ENCODE results near the gene ST7. TPM values are rescaled to one million over a fixed set of nuclear protein-coding genes. Genes with fewer than 3 reads are reported as not detected.

ST7 gene
- total and polyA plus RNA-seq, 7 donors: 6.0 to 12.5 (median 7.3) TPM

DNA sequence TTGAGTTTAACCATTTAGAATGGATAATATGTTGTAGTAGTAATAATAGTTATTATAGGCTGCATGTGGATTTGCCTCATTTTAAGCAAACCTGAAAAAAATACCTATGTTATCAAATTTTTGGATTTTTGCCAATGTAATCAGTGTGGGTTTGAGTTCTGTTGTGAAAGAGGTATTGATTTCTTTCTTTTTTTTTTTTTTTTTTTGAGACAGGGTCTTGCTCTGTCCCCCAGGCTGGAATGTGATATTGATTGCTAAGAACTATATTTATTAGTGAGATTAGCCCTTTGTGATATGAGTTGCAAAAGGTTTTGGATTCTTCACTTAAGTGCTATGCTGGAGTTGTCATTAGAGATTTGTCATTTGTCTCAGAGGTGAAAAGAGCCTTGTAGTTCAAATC is 124.4 kb downstream of the ST7 start:
- H3K9me3 ChIP-seq: no peaks in the 10 kb centered on the region
- H3K36me3 ChIP-seq (ENCODE audit: insufficient read depth in 1 of 2, low read depth in 1 of 2): no peaks in the 10 kb centered on the region
- peaks cover 25% of the 10 kb centered on the region for H3K4me1 ChIP-seq
- DNase-seq (no peak), ATAC-seq (no peak)
- intact Hi-C loops (cut with DNase I): loop anchor here in 1 of 2 donors (5.0 kb wide), 1 partner anchor 35 kb away; no protein-coding TSS in a partner anchor
- TF ChIP-seq, protein P1, sequence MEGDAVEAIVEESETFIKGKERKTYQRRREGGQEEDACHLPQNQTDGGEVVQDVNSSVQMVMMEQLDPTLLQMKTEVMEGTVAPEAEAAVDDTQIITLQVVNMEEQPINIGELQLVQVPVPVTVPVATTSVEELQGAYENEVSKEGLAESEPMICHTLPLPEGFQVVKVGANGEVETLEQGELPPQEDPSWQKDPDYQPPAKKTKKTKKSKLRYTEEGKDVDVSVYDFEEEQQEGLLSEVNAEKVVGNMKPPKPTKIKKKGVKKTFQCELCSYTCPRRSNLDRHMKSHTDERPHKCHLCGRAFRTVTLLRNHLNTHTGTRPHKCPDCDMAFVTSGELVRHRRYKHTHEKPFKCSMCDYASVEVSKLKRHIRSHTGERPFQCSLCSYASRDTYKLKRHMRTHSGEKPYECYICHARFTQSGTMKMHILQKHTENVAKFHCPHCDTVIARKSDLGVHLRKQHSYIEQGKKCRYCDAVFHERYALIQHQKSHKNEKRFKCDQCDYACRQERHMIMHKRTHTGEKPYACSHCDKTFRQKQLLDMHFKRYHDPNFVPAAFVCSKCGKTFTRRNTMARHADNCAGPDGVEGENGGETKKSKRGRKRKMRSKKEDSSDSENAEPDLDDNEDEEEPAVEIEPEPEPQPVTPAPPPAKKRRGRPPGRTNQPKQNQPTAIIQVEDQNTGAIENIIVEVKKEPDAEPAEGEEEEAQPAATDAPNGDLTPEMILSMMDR (IDR thresholded peaks at IDR 0.05): no peak
- H3K27me3 ChIP-seq (ENCODE audit: insufficient read depth in 3 of 3, low read length in 2 of 3): no peaks in the 10 kb centered on the region
- no peak overlapping the region for H3K27ac ChIP-seq
- H3K4me3 ChIP-seq: no peak overlapping the region

DNA sequence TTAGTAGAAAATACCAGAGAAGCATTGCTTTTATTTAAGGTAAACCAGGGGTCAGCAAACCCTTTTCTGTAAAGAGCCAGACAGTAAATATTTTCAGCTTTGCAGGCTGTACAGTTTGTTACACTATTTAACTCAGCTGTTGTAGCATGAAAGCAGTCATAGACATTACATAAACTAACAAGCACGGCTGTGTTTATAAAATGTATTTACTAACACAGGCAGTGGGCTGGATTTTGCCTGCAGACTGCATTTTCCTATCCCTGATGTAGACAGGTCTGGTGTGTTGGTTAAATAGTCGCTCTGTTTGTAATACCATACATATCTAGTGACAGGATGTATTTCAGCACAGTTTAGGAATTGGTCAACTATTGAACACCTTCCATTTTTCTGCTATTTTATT is 129.3 kb downstream of the ST7 start:
- Histone ChIP-seq H3K4me3 (no peak overlapping the region), H3K27ac (no peak overlapping the region), H3K4me1 (peaks cover 21% of the 10 kb centered on the region), H3K9me3 (no peaks in the 10 kb centered on the region), H3K36me3 (ENCODE audit: insufficient read depth in 1 of 2, low read depth in 1 of 2) (no peaks in the 10 kb centered on the region), H3K27me3 (ENCODE audit: insufficient read depth in 3 of 3, low read length in 2 of 3) (no peaks in the 10 kb centered on the region)
- WGBS, 3 donors: 49 to 63% (median 53%) methylated on average over 2 of the region's 2 CpGs
- TF ChIP-seq, protein P1 (IDR thresholded peaks at IDR 0.05): no peak
- no peak for DNase-seq
- intact Hi-C loops (cut with DNase I): no loop called here
- ATAC-seq: no peak

DNA sequence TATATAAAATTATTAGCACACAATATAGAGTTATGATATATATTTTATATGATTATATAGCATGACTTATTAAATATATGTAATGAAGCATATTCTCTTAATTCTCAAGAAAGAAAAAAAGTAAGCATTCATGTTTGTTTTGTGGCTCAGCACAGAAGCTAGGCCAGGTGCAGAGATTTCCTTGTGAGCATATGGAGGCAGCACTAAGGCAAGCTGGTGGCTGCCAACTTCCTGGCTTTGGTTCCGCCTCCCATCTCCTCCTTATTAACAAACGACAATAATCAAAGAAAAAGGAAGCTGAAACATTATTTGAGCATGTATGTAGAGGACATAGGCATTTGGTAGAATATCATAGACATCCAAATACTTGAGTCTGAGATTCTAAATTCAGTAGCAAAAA is 130.3 kb downstream of the ST7 start:
- ATAC-seq (no peak), DNase-seq (no peak)
- intact Hi-C loops (cut with DNase I): no loop called here
- H3K9me3 ChIP-seq: no peaks in the 10 kb centered on the region
- H3K36me3 ChIP-seq (ENCODE audit: insufficient read depth in 1 of 2, low read depth in 1 of 2): no peaks in the 10 kb centered on the region
- no peaks in the 10 kb centered on the region for H3K27me3 ChIP-seq (ENCODE audit: insufficient read depth in 3 of 3, low read length in 2 of 3)
- peaks cover 24% of the 10 kb centered on the region for H3K4me1 ChIP-seq
- 57 to 64% (median 62%) methylated on average over 2 of the region's 2 CpGs for WGBS, 3 donors
- H3K27ac ChIP-seq: no peak overlapping the region
- TF ChIP-seq, protein P1 (IDR thresholded peaks at IDR 0.05): no peak
- H3K4me3 ChIP-seq: no peak overlapping the region

DNA sequence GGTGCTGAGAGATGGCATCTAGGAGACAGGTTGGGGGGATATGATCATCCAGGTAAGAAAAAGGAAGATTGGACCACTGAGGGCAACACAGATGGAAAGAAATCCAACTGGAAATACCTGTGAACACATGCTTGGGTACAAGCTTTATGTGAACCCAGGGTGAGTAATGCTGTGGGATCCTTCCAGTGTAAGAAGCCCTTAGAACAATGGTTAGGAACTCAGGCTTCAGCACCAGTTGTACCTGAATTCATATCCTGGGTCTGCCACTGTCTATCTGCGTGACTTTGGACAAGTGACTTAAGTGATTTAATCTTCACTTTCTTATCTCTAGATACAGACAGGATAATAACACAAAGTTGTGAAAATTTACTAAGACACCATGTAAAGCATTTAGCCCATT is 131.0 kb downstream of the ST7 start:
- Histone ChIP-seq H3K36me3 (ENCODE audit: insufficient read depth in 1 of 2, low read depth in 1 of 2) (no peaks in the 10 kb centered on the region), H3K27ac (no peak overlapping the region), H3K27me3 (ENCODE audit: insufficient read depth in 3 of 3, low read length in 2 of 3) (no peaks in the 10 kb centered on the region), H3K4me3 (no peak overlapping the region), H3K9me3 (no peaks in the 10 kb centered on the region), H3K4me1 (peaks cover 24% of the 10 kb centered on the region)
- DNase-seq (no peak), ATAC-seq (no peak)
- intact Hi-C loops (cut with DNase I): no loop called here
- TF ChIP-seq, protein P1 (IDR thresholded peaks at IDR 0.05): no peak
- 91 to 96% (median 96%) methylated on average over 1 of the region's 1 CpG for WGBS, 3 donors

DNA sequence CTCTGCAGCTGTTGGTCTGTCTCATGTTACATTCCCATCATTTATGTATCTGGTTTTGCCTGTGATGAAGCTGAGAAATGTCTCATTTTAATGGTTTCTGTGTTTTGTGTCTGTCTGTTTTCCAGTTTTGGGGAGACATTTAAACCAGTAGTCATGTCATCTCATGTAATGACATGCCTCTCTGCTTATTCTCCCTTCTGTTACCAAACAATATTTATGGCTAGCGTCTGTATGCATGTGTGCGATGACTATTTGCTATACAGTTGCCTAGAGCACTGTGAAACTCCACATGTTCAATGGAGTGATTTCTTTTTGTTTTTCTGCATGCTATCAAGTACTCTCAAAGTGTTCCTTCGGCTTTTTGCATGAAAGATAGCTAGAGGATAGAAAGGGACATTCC is 132.0 kb downstream of the ST7 start:
- Histone ChIP-seq H3K27me3 (ENCODE audit: insufficient read depth in 3 of 3, low read length in 2 of 3) (no peaks in the 10 kb centered on the region), H3K27ac (no peak overlapping the region), H3K4me1 (peaks cover 24% of the 10 kb centered on the region), H3K36me3 (ENCODE audit: insufficient read depth in 1 of 2, low read depth in 1 of 2) (no peaks in the 10 kb centered on the region), H3K4me3 (no peak overlapping the region), H3K9me3 (no peaks in the 10 kb centered on the region)
- TF ChIP-seq, protein P1 (IDR thresholded peaks at IDR 0.05): no peak
- 42 to 68% (median 54%) methylated on average over 3 of the region's 3 CpGs for WGBS, 3 donors
- ATAC-seq (no peak), DNase-seq (no peak)
- intact Hi-C loops (cut with DNase I): no loop called here
